NCI-H345 treated with DMSO at 0.1 percent for 48 hours (cell line): ENCODE data around the gene BTBD16.
A peak's percentile ranks its signal among the peaks of the same experiment; 100 is the strongest.

ENCODE experiments used
- DNase-seq: peaks from one replicate; lab custom pipeline; 2025; ENCODE audit not compliant: unreplicated experiment; lab: John Stamatoyannopoulos, UW

BTBD16 gene

GRCh38 chr10:122363311-122363710 lies 92.2 kb downstream of the BTBD16 start:
- no peak for DNase-seq

GRCh38 chr10:122363722-122364463 lies 92.8 kb downstream of the BTBD16 start:
- no peak for DNase-seq

- no peak for DNase-seq
These were observed 97.6 kb downstream of the BTBD16 start for GRCh38 chr10:122368502-122369254.

GRCh38 chr10:122373108-122373507 lies 102.0 kb downstream of the BTBD16 start:
- DNase-seq = no peak

GRCh38 chr10:122373721-122374120 lies 102.6 kb downstream of the BTBD16 start:
- DNase-seq = no peak

- peak; percentile 82 for DNase-seq
These were observed 103.3 kb downstream of the BTBD16 start, which contains the start of gene PLEKHA1 for GRCh38 chr10:122374237-122374858. Gene PLEKHA1, plus strand, starts transcription at chr10:122374708. Its CDS starts 18,493 bp downstream, at chr10:122393201.

GRCh38 chr10:122374859-122375678 lies 104.0 kb downstream of the BTBD16 start:
- peak; percentile 8 for DNase-seq

- DNase-seq = no peak
These were observed 104.6 kb downstream of the BTBD16 start for GRCh38 chr10:122375679-122376160.

- DNase-seq = no peak
These were observed 105.4 kb downstream of the BTBD16 start for GRCh38 chr10:122376364-122376961.

GRCh38 chr10:122379041-122379440 lies 107.9 kb downstream of the BTBD16 start:
- no peak for DNase-seq

- DNase-seq = no peak
These were observed 108.4 kb downstream of the BTBD16 start for GRCh38 chr10:122379537-122379936.

GRCh38 chr10:122380703-122381102 lies 109.6 kb downstream of the BTBD16 start:
- no peak for DNase-seq

GRCh38 chr10:122381680-122382079 lies 110.6 kb downstream of the BTBD16 start:
- DNase-seq = no peak

- DNase-seq = no peak
These were observed 115.4 kb downstream of the BTBD16 start for GRCh38 chr10:122386514-122386913.

- DNase-seq = no peak
These were observed 116.5 kb downstream of the BTBD16 start for GRCh38 chr10:122387572-122387971.
